Stimulated activated CD4-positive, alpha-beta T cell treated with anti-CD3 and anti-CD28 coated beads, Interleukin-2, amount 100 ng/mL, for 24 hours (primary cell): Measurements from ENCODE around the gene SLC4A2.

Experiments used
- DNase-seq, 2 donors: peaks; one replicate each; pipeline ENCODE4 v3.0.0-alpha.2; 2020

Gene SLC4A2

GRCh38 chr7:151099486-151100211, 40.3 kb downstream of the SLC4A2 start:
- no peak for DNase-seq

GRCh38 chr7:151100921-151101320, 41.5 kb downstream of the SLC4A2 start:
- no peak for DNase-seq

- no peak for DNase-seq
Observed at GRCh38 chr7:151101621-151102396, 42.4 kb downstream of the SLC4A2 start.

- no peak for DNase-seq
Observed at GRCh38 chr7:151102991-151103390, 43.6 kb downstream of the SLC4A2 start.

- DNase-seq: no peak
Observed at GRCh38 chr7:151103973-151104372, 44.6 kb downstream of the SLC4A2 start.

- no peak for DNase-seq
Observed at GRCh38 chr7:151104411-151105235, 45.2 kb downstream of the SLC4A2 start.

GRCh38 chr7:151107882-151108281, 48.5 kb downstream of the SLC4A2 start:
- no peak for DNase-seq

GRCh38 chr7:151109094-151110048, 50.0 kb downstream of the SLC4A2 start:
- DNase-seq: no peak

- DNase-seq: no peak
Observed at GRCh38 chr7:151110236-151110940, 51.0 kb downstream of the SLC4A2 start.

GRCh38 chr7:151110941-151111645, 51.7 kb downstream of the SLC4A2 start:
- peak; percentile 80 for DNase-seq

- no peak for DNase-seq
Observed at GRCh38 chr7:151113344-151114150, 54.2 kb downstream of the SLC4A2 start.

- DNase-seq: no peak
Observed at GRCh38 chr7:151114151-151115090, 55.0 kb downstream of the SLC4A2 start.

GRCh38 chr7:151115121-151115835, 55.9 kb downstream of the SLC4A2 start:
- DNase-seq: peak; percentile 41 to 64

- no peak for DNase-seq
Observed at GRCh38 chr7:151115836-151116418, 56.5 kb downstream of the SLC4A2 start.

- no peak for DNase-seq
Observed at GRCh38 chr7:151116603-151117440, 57.4 kb downstream of the SLC4A2 start.

- peak; percentile 22 to 27 for DNase-seq
Observed at GRCh38 chr7:151117565-151117964, 58.2 kb downstream of the SLC4A2 start.
